Adrenal gland (tissue), 12 donors: ENCODE measurements around the gene SERTAD3. TPM values are rescaled to one million over a fixed set of nuclear protein-coding genes. Genes with fewer than 3 reads are reported as not detected.
A peak's percentile ranks its signal among the peaks of the same experiment; 100 is the strongest.

Experiments
- DNase-seq, 7 donors: peaks; one replicate each; pipeline ENCODE4 v3.0.0-alpha.2; 2019 to 2020
- H3K27ac ChIP-seq, 5 donors: fragments of 200-600 bp; sonication (generic) in 4 of 5; 1 replicate in 3 of 5; 2 replicates in 2 of 5; pipeline versions ENCODE4 v1.5.1 to v1.8.0; 2016 to 2020; ENCODE audit warnings: mild to moderate bottlenecking in 1 of 5
- H3K27me3 ChIP-seq: fragments of 200-600 bp; 2 replicates; pipeline ENCODE4 v1.8.0; 2021
- H3K36me3 ChIP-seq, 2 donors: fragments of 200-600 bp; replicated peaks in 1 of 2; 1 replicate in 1 of 2; 2 replicates in 1 of 2; pipeline versions ENCODE4 v1.5.1 to v1.8.0; 2018 to 2022
- H3K4me1 ChIP-seq, 2 donors: fragments of 200-600 bp; replicated peaks in 1 of 2; 1 replicate in 1 of 2; 2 replicates in 1 of 2; pipeline versions ENCODE4 v1.5.1 to v1.8.0; 2018 to 2021
- H3K4me3 ChIP-seq, 4 donors: fragments of 200-600 bp; sonication (generic) in 3 of 4; one replicate each; pipeline ENCODE4 v1.5.1; 2016 to 2018
- H3K9me3 ChIP-seq, 3 donors: fragments of 200-600 bp; sonication (generic) in 1 of 3; replicated peaks in 1 of 3; 1 replicate in 2 of 3; 2 replicates in 1 of 3; pipeline versions ENCODE4 v1.5.1 to v1.8.0; 2016 to 2021
- POLR2A ChIP-seq, 2 donors: fragments of 450-650 bp; IDR thresholded peaks; one replicate each; pipeline ENCODE4 v1.6.1; 2017; ENCODE audit warnings: antibody characterized with exemption in 2 of 2, mild to moderate bottlenecking in 2 of 2, moderate library complexity in 1 of 2
- WGBS, 4 donors: extraction: QIAGEN DNeasy Blood & Tissue Kit in 2 of 4; methylation state at CpG; one replicate each; pipeline versions ENCODE4 v1.1.5 to v1.1.7; 2013 to 2017; 5-methylcytosine and 5-hydroxymethylcytosine counted together
- intact Hi-C, 2 donors: fragments of 100-400 bp; cut with DNase I; formaldehyde crosslinking; loops; one replicate each; pipeline versions ENCODE4 v1.14.1 to v1.15.0; 2022 to 2023
- polyA plus RNA-seq, 3 donors: library from polyadenylated mRNA; stranded (reverse); fragments of 200-250 nt in 2 of 3; fragments of 350-450 nt in 1 of 3; fragmentation: Illumina TruSeq in 1 of 3; extraction: RNeasy Lipid Tissue Mini Kit (QIAGEN cat#74804) in 1 of 3; gene quantifications; one replicate each; pipeline ENCODE4 v1.2.3, GENCODE V29; 2013 to 2014
- total RNA-seq, 9 donors: library from RNA; depleted of rRNA in 4 of 9; stranded (reverse); fragments of >200 nt in 4 of 9; fragments of 120-200 nt in 1 of 9; fragmentation: NEBNext Ultra II Directional in 1 of 9; extraction: Animal tissue kit (Norgen Biotek cat#: 25700) in 1 of 9; gene quantifications; one replicate each; pipeline versions ENCODE4 v1.1.0 to v1.2.4, GENCODE V29; 2013 to 2023
- TF ChIP-seq, protein P1 (sequence below), 6 experiments: fragments of 450-650 bp in 4 of 6; fragments of 200-600 bp in 2 of 6; sonication (generic) in 1 of 6; IDR thresholded peaks; 1 replicate in 5 of 6; 2 replicates in 1 of 6; pipeline versions ENCODE4 v1.5.1 to v1.8.0; 2016 to 2021; ENCODE audit warnings: antibody characterized with exemption in 6 of 6, mild to moderate bottlenecking in 2 of 6, moderate library complexity in 1 of 6
- donor health status: healthy with polysubstance abuse.
- donor health status: Bipolar disorder and iron deficiency.
- donor health status: DM: yes; HTN: yes; CAD: no.
- donor health status: DM: no; HTN: no; CAD: no.
- donor health status: DM: no; HTN: no; CAD: no.
- donor health status: DM: yes; HTN: yes; CAD: no.

Gene SERTAD3
- total and polyA plus RNA-seq, 12 donors: 12.1 to 60.2 (median 29.5) TPM

DNA sequence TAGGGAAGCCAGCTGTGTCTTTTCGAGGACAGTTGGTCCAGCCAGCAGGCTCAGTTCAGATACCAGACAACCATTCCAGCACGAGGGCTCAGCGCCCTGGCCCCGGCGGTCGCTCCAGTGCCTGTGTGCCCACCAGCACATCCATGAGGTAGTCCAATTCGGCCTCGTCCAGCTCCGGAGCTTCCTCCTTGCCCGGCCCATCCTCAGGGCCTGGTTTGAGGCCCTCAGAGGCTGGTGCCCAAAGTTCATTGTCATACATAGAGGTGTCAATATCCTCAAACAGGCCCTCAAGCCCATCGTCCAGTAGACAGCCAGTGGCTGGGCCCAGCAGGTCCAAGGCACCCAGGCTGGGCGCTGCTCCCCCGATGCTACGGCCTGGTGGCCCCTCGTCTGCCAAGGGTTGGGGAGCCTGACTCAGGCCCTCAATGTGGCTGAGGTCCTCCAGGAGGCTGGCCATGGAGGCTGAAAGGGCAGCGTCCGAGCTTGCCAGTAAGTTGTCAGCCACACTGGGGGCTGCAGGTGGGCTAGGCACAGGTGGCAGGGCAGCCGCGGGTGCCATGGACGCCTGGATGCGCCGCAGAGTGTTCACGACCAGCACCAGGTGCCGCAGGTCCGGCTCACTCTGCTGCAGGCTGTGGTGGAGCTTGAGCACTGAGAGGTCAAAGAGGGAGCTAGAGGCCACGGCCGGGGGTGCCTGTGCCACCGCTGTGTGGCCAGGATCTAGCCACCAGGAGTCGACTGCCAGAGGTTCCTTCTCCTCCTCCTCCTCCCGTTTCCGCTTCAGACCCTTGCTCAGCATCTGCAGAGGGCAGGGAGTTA lies 21.2 kb downstream of the SERTAD3 start:
- no peak overlapping the region for H3K4me3 ChIP-seq
- WGBS, 4 donors: 85 to 89% (median 87%) methylated on average over 12 to 31 of the region's 31 CpGs
- H3K27ac ChIP-seq: peak overlapping the region in 2 of 5 donors; percentile 7 to 40
- no peaks in the 10 kb centered on the region for H3K9me3 ChIP-seq
- no peak for TF ChIP-seq POLR2A (IDR thresholded peaks at IDR 0.05)
- TF ChIP-seq, protein P1, sequence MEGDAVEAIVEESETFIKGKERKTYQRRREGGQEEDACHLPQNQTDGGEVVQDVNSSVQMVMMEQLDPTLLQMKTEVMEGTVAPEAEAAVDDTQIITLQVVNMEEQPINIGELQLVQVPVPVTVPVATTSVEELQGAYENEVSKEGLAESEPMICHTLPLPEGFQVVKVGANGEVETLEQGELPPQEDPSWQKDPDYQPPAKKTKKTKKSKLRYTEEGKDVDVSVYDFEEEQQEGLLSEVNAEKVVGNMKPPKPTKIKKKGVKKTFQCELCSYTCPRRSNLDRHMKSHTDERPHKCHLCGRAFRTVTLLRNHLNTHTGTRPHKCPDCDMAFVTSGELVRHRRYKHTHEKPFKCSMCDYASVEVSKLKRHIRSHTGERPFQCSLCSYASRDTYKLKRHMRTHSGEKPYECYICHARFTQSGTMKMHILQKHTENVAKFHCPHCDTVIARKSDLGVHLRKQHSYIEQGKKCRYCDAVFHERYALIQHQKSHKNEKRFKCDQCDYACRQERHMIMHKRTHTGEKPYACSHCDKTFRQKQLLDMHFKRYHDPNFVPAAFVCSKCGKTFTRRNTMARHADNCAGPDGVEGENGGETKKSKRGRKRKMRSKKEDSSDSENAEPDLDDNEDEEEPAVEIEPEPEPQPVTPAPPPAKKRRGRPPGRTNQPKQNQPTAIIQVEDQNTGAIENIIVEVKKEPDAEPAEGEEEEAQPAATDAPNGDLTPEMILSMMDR (IDR thresholded peaks at IDR 0.05): no peak
- H3K27me3 ChIP-seq: no peaks in the 10 kb centered on the region
- H3K36me3 ChIP-seq: peaks cover 0 to 12% of the 10 kb centered on the region in 2 donors
- intact Hi-C loops: no loop called here
- peaks cover 6 to 42% of the 10 kb centered on the region in 2 donors for H3K4me1 ChIP-seq
- no peak for DNase-seq

DNA sequence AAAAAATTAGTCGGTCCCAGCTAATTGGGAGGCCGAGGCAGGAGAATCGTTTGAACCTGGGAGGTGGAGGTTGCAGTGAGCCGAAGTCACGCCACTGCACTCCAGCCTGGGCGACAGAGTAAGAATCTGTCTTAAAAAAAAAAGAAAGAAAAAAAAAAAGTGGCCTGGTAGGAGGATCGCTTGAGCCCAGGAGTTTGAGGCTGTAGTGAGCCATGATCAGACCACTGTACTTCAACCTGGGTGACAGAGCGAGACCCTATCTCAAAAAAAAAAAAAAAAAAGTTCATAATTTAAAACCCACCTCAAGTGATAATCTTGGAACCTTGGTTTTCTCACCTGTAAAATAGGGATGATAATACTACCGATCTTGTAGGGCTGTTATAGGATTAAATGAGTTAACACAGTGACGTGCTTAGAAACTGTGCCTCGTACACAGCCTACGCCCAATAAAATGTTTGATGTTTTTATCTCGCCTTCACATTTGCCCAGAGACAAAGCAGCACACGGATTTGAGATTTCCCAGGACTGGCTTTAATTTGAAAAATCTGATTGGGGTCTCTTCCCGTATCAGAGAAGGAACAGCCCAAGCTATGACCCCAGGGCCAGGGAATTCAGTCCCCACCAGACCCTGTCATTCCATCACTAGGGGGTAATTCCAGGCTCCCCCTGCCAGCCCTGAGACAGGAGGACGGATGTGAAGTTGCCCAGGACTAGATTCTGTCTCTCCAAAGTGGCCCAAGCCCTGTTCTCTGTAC lies 22.0 kb downstream of the SERTAD3 start:
- intact Hi-C loops: no loop called here
- DNase-seq: no peak
- Histone ChIP-seq H3K9me3 (no peaks in the 10 kb centered on the region), H3K4me1 (peaks cover 6 to 43% of the 10 kb centered on the region in 2 donors), H3K36me3 (peaks cover 0 to 12% of the 10 kb centered on the region in 2 donors), H3K27ac (peak overlapping the region; percentile 94 to 99 (median 98)), H3K4me3 (no peak overlapping the region), H3K27me3 (no peaks in the 10 kb centered on the region)
- WGBS, 4 donors: 71 to 82% (median 78%) methylated on average over 16 of the region's 16 CpGs
- TF ChIP-seq POLR2A (IDR thresholded peaks at IDR 0.05): no peak
- TF ChIP-seq, protein P1 (IDR thresholded peaks at IDR 0.05): no peak

GRCh38 chr19:40420766-40421765 lies 23.1 kb downstream of the SERTAD3 start:
- DNase-seq: peak; percentile 95 to 97 (median 96)
- H3K27me3 ChIP-seq: no peaks in the 10 kb centered on the region
- H3K4me3 ChIP-seq: peak overlapping the region; percentile 6 to 63 (median 36)
- H3K36me3 ChIP-seq: peaks cover 0 to 12% of the 10 kb centered on the region in 2 donors
- no peaks in the 10 kb centered on the region for H3K9me3 ChIP-seq
- WGBS, 4 donors: 2 to 5% (median 3%) methylated on average over 24 to 56 of the region's 56 CpGs
- peak overlapping the region; percentile 94 to 99 (median 98) for H3K27ac ChIP-seq
- peak; percentile 72 to 96 for TF ChIP-seq POLR2A (IDR thresholded peaks at IDR 0.05)
- TF ChIP-seq, protein P1 (IDR thresholded peaks at IDR 0.05): peak; percentile 85 to 95 (median 94)
- intact Hi-C loops: no loop called here
- H3K4me1 ChIP-seq: peaks cover 6 to 47% of the 10 kb centered on the region in 2 donors
